HG02973 (cell line): ENCODE results near the gene VWDE.
A peak's percentile ranks its signal among the peaks of the same experiment; 100 is the strongest.

Source experiments
- ATAC-seq: cut with Tn5 transposase; IDR thresholded peaks from one replicate; pipeline ENCODE4 v1.9.1; 2021; ENCODE audit warnings: moderate library complexity; ENCODE audit not compliant: unreplicated experiment

The VWDE gene

GRCh38 chr7:12328888-12329770, 74.5 kb downstream of the VWDE start:
- no peak for ATAC-seq

- no peak for ATAC-seq
Measured at GRCh38 chr7:12327922-12328321, 75.7 kb downstream of the VWDE start.

- no peak for ATAC-seq
Measured at GRCh38 chr7:12325646-12326045, 78.0 kb downstream of the VWDE start.

GRCh38 chr7:12323415-12323814, 80.2 kb downstream of the VWDE start:
- ATAC-seq, result no peak

GRCh38 chr7:12322903-12323300, 80.8 kb downstream of the VWDE start:
- ATAC-seq, result no peak

GRCh38 chr7:12322284-12322902, 81.3 kb downstream of the VWDE start:
- ATAC-seq, result no peak

- ATAC-seq, result no peak
Measured at GRCh38 chr7:12320987-12321647, 82.5 kb downstream of the VWDE start.

GRCh38 chr7:12320241-12320986, 83.3 kb downstream of the VWDE start:
- no peak for ATAC-seq

GRCh38 chr7:12317675-12318074, 86.0 kb downstream of the VWDE start:
- ATAC-seq, result no peak

- ATAC-seq, result no peak
Measured at GRCh38 chr7:12316925-12317324, 86.7 kb downstream of the VWDE start.

GRCh38 chr7:12315049-12315448, 88.6 kb downstream of the VWDE start:
- no peak for ATAC-seq

GRCh38 chr7:12314199-12314598, 89.5 kb downstream of the VWDE start:
- ATAC-seq, result peak; percentile 79

- no peak for ATAC-seq
Measured at GRCh38 chr7:12305502-12305901, 98.2 kb downstream of the VWDE start.

- no peak for ATAC-seq
Measured at GRCh38 chr7:12303495-12303894, 100.2 kb downstream of the VWDE start.

GRCh38 chr7:12303062-12303461, 100.6 kb downstream of the VWDE start:
- no peak for ATAC-seq

- no peak for ATAC-seq
Measured at GRCh38 chr7:12300415-12300814, 103.2 kb downstream of the VWDE start.

GRCh38 chr7:12299367-12299766, 104.3 kb downstream of the VWDE start:
- ATAC-seq, result no peak

GRCh38 chr7:12297283-12298108, 106.2 kb downstream of the VWDE start:
- ATAC-seq, result no peak

GRCh38 chr7:12296051-12296570, 107.6 kb downstream of the VWDE start:
- no peak for ATAC-seq

- peak; percentile 62 for ATAC-seq
Measured at GRCh38 chr7:12294701-12295100, 109.0 kb downstream of the VWDE start.
